Measurements from ENCODE around the gene RGL2. TPM values are rescaled to one million over a fixed set of nuclear protein-coding genes. Genes with fewer than 3 reads are reported as not detected.

RGL2 gene
- total and polyA plus RNA-seq, 2 donors (not counting 3 experiments of a cell fraction or from before 2014, with no cell fraction given) = 87.7 to 90.3 TPM

GRCh38 chr6:33319939-33320314 lies 21.2 kb upstream of the RGL2 start:
- dilution Hi-C loops (cut with MboI; ENCODE audit: extremely low pct_ligation_motif_present, low sequenced_read_pairs) = no loop called here
- Histone ChIP-seq H3K9me1 (replicated peaks; ENCODE audit: control insufficient read depth, extremely low read depth, insufficient read depth, low read length) (no peaks in the 10 kb centered on the region), H3K27ac (ENCODE audit: insufficient read depth, low read depth, low read length) (peak overlapping the region; percentile 76), H3K4me1 (ENCODE audit: control insufficient read depth, extremely low read depth, insufficient read depth, low read length) (peaks cover 54% of the 10 kb centered on the region), H3K4me2 (ENCODE audit: insufficient read depth, low read length) (peak overlapping the region; percentile 15), H2AFZ (ENCODE audit: low read depth, low read length) (no peak overlapping the region), H3K9ac (replicated peaks; ENCODE audit: extremely low read depth, insufficient read depth, low read length) (peak overlapping the region; percentile 4), H3K79me2 (ENCODE audit: control insufficient read depth, insufficient read depth, low read length) (peaks cover 37% of the 10 kb centered on the region), H3K4me3 (replicated peaks in 1 of 3; ENCODE audit: insufficient read depth in 1 of 3, low read depth in 1 of 3, low read length in 3 of 3) (no peak overlapping the region), H3K36me3 (ENCODE audit: control insufficient read depth in 2 of 2, extremely low read depth in 1 of 2, insufficient read depth in 2 of 2, low read length in 2 of 2) (peaks cover 5 to 22% of the 10 kb centered on the region in 2 experiments), H3K27me3 (ENCODE audit: control insufficient read depth in 2 of 2, insufficient read depth in 2 of 2, low read length in 2 of 2) (no peaks in the 10 kb centered on the region), H4K20me1 (replicated peaks; ENCODE audit: control insufficient read depth, extremely low read depth, insufficient read depth, low read length) (no peaks in the 10 kb centered on the region), H3K9me3 (replicated peaks; ENCODE audit: control insufficient read depth, insufficient read depth, low read length) (no peaks in the 10 kb centered on the region)
- POLR2A ChIA-PET = interaction anchor here (0.6 to 1.0 kb wide), 2 partner anchors 48 to 1102 kb away, joined by 3 read pairs; partner anchors contain the start of genes RPS18 and VPS52
- TF ChIP-seq CTCF (IDR thresholded peaks at IDR 0.05; ENCODE audit: extremely low read depth in 1 of 2, insufficient read depth in 1 of 2, low read depth in 1 of 2, low read length in 2 of 2) (no peak), GATA2 (IDR thresholded peaks at IDR 0.05; ENCODE audit: insufficient read depth, insufficient read length, low read depth, low read length) (no peak), POLR2A (IDR thresholded peaks at IDR 0.05; ENCODE audit: low read depth, low read length) (no peak), FOS (IDR thresholded peaks at IDR 0.05; ENCODE audit: borderline replicate concordance, insufficient read depth, low read length) (no peak), POLR2AphosphoS5 (IDR thresholded peaks at IDR 0.05; ENCODE audit: insufficient read depth, low read depth, low read length) (no peak), MYC (IDR thresholded peaks at IDR 0.05; ENCODE audit: low read depth, low read length) (no peak), JUN (IDR thresholded peaks at IDR 0.05; ENCODE audit: borderline replicate concordance, insufficient read depth, insufficient read length, low read depth) (no peak), MAX (IDR thresholded peaks at IDR 0.05; ENCODE audit: insufficient read depth, insufficient read length) (no peak), EZH2 (IDR thresholded peaks at IDR 0.05; ENCODE audit: borderline replicate concordance, low read depth, low read length, severe bottlenecking) (no peak)
- CTCF ChIA-PET = no interaction called here
- DNase-seq (ENCODE audit: low read depth, low spot score) (no peak), FAIRE-seq (no peak)
- intact Hi-C loops (cut with micrococcal nuclease) = loop anchor here (10.0 kb wide), 1 partner anchor 255 kb away; no protein-coding TSS in a partner anchor
- BruUV-seq (replicated peaks) = no TSS peak

All from endothelial cell of umbilical vein (primary cell).